ENCODE data around the gene USP38.

DNA sequence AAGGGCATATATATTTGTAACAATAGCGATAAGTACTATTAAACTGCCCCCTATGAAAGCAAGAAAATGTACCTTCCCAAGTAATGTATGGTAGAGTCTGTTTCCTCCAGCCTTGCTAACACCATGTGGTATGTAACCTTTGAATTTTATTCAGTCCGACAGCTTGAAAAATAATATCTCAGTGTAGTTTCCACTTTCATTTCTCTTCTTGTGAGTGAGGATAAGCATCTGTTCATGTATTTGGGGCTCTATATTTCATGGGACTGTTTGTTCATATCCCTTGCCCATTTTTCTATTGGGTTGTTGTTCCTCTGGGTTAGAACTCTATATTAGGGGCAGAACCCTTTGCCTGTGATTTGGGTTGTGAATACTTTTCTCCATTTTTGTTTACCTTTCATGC, 58.3 kb downstream of the USP38 start:
- TF ChIP-seq, protein P1, sequence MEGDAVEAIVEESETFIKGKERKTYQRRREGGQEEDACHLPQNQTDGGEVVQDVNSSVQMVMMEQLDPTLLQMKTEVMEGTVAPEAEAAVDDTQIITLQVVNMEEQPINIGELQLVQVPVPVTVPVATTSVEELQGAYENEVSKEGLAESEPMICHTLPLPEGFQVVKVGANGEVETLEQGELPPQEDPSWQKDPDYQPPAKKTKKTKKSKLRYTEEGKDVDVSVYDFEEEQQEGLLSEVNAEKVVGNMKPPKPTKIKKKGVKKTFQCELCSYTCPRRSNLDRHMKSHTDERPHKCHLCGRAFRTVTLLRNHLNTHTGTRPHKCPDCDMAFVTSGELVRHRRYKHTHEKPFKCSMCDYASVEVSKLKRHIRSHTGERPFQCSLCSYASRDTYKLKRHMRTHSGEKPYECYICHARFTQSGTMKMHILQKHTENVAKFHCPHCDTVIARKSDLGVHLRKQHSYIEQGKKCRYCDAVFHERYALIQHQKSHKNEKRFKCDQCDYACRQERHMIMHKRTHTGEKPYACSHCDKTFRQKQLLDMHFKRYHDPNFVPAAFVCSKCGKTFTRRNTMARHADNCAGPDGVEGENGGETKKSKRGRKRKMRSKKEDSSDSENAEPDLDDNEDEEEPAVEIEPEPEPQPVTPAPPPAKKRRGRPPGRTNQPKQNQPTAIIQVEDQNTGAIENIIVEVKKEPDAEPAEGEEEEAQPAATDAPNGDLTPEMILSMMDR (IDR thresholded peaks at IDR 0.05), result no peak
- no peak for TF ChIP-seq POLR2A (IDR thresholded peaks at IDR 0.05)
